ENCODE data around the gene TOGARAM2.
"Not testable (repeated sequence)": the region's sequence is repeated elsewhere in the genome, so short reads cannot be mapped to it uniquely, and the experiment has no call there.

TOGARAM2 gene

DNA sequence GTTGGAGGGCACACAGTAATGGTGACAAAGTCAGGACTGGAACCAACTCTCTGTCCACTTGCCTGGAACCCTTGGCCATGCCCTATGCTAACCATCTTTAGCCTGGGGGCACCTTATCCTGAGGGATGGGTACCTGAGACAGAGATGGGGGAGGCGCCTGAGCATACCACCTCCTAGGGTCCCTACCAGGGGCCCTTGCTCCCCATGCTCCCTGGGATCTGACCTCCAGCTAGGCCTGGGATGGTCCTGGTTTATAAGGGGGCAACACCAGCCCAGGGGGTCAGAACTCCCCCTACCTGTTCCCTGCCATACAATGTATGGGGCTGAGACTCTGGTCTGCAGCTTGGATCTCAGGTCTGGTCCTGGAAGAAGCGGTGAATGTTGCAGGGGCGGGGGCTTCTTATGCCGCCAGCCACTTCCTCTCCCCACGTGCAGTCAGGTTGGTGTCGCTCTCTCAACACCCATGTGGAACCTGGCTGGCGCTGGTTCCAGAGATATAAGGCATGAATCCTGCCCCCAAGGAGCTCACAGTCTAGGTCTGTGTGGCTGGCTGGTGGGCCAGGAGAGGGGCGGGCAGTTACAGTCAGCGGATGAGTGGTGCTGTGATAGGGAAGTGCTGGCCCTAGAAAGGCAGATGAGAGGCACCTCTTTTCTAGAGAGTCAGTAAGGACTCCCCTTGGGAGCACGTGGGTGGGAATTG is 3.8 kb upstream of the TOGARAM2 start:
- DNase-seq = no peak

DNA sequence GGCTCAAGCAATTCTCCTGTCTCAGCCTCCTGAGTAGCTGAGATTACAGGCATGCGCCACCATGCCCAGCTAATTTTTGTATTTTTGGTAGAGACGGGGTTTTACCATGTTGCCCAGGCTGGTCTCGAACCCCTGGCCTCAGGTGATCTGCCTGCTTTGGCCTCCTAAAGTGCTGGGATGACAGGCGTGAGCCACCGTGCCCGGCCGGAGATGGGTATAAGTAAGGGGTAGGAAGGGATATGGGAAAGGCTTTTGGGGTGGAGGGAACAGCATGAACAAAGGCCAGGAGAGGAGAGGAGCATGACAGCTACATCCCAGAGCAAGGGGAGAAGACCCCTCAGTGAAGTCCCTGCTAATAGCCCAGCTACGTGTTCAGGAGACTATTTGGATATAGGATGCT is 3.1 kb upstream of the TOGARAM2 start:
- not testable (repeated sequence) for DNase-seq

DNA sequence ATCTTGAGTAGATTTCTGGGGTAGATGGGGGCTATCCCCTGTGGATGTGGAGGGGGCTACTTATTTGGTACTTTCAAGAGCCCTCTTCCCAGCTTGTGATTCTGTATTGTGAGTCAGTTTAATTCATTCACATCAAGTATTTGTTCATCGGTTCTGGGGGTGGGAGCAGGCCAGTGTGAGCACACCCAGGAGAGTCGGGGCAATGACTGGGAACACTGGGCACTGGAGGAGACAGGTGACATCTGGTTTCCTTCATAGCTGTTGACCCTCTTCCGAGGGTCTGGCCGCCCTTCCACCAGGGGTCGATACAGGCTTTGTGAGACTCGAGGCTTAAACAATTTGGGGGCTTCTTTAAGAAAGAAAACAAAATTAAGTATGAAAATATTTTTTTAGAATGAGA is 2.5 kb upstream of the TOGARAM2 start:
- no peak for DNase-seq

DNA sequence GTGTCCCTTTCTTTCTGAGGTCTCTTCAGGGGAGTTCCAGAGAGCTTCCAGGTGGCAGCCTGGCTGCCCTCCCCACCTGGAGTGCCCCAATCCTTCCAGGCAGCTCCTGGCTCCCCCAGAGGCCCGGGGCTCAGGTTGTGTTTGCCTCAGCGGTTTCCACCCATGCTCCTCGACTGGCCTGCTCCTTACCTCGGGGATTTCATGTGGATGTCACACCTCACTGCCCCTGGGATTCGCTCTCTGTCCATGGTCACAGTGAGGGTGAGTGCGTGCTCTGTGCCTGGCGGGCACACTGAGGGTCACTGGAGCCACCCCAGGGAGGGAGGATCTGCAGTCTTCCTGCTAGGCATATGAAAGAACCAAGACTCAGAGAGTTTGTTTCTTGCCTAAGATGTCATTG is 2.1 kb upstream of the TOGARAM2 start:
- no peak for DNase-seq

DNA sequence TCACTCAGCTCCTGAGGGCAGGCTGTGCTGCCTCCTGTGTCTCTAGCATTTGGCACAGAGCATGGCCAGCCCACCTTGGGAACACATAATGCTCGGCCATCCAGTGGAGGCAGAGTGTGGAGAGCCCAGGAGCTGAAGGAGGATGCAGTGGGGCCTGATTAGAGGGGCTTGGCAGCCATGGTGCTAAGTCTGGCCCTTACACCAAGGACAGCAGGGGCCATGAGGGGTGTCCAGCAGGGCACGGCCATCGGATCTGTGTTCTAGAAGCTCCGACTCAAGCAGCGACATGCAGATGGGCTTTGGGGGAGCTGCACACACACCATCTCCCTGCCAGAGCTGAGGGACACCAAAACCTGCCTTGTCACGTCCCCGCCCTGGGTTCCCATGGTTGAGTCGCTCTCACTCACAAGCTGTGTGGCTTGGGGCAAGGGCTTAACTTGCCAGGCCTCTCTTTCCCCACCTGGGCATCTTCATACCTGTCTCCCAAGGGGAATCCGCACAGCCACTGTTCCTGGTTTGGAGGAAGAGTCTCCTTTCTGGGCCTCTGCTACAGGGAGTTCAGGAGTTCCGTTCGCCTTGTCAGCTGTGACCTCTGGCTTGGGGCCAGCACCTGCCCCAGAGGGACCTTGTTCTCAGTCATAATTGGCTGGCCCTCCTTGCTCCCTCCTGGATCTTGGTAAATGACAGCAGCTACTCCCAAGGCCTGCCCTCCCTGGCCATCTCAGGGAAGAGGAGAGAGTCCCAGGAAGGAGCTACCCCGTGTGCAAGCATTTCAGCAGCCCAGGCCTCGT is 1.3 kb upstream of the TOGARAM2 start:
- no peak for DNase-seq

DNA sequence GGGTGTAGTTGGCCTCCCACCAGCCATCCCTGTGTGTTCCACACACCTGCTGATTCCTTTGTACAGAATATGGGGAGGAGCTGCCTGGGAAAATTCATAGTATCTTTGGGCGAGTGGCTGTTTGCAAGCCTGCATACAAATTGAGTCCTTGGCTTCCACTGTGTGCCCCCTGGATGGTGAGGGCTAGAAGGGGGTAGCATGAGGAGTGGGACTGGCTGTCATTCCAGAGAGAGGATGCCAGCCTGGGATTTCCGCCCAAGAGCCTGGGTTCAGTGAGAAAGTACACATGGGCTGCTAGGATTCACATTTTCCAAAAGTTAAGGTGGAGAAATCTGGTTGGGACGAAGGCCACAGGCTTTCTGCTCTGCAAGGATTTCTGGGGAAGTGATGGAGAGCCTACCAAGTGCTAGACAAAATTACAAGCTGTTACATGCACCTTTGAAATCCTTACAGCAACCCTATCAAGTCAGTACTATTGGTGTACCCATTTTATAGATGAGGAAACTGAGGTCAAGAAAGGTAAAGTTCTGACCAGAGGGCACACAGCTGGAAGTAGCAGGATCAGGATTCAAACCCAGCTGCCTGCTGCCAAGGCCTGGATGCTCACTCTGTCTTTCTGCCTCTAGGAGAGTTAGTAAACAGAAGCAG is 606 bp upstream of the TOGARAM2 start:
- DNase-seq = no peak

DNA sequence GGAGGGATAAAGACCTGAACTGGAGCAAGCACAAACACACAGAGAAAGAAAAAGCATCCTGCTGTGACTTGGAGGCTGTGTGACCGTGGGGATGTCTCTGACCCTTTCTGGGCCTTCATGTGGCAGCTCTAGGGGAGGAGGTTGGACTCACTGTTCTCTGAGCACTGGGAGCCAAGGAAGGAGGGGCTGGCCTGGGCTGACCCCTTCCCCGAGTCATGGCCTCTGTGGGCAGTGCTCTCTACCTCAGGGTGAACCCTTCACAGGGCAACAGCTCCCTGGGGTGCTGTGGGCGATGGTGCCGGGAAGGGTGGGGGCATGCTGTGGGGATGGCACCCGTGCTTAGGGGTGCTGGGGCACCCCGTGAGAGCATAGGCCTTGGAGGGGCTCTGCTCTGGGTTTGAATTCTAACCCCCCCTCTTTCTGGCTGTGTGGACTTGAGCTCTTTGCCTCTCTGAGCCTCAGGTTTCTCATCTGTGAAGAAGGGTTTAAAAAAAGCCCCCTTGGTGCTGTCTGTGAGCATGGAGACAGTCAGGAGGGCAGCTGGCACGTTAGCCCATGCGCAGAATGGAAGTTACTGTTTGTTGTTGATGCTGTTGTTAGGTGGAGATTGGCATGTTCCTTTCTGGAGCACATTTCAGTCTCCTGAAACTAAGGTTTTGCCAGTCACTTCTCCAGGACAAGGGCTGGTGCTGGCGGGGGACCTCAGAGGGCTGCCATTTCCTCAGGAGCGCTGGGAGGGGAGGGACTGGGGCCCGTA is 700 bp downstream of the TOGARAM2 start:
- DNase-seq = no peak

DNA sequence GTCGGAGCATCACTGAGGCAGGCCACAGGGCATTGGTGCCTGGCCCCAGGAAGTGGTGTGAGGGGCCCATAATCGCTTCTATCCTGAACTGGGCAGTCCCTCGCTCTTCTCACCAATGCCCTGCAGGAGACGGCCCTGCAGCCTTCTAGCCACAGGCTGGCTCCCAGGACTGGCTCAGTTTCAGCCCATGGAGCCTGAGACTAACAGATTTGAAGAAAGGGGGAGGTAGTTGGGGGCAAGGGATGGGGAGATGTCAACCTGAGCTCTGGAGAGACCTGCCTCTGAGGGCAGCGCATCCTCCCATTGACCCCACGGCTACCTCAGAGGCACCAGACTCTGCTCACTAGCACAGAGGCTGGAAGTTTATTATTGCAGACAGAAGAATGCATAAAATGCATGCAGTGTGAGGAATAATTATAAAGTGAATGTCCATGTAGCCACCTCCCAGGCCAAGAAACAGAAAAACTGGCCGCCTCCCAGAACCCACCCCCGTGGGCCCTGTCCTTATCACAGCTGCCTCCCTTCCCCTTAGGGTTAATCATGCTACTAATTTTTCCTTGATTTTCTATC is 1.4 kb downstream of the TOGARAM2 start:
- DNase-seq = no peak

DNA sequence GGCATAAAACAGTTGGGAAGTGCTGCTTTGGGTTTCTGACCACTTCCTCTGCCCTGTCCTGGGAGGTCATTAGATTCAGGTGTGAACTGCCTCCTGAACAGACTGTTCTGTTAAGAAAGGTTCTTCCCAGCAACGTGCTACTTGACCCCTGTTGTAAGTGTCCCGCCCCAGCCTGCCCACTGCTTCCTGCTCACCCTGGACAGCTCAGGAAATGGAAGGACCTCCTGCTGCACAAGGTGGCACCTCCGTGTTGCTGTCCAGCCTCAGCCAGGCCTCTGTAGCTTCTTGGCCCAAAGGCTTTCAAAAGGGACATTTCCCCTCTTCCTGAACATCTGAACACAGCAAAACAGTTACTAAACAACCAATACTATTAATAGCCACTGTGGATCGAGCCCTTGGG is 5.3 kb downstream of the TOGARAM2 start:
- no peak for DNase-seq

DNA sequence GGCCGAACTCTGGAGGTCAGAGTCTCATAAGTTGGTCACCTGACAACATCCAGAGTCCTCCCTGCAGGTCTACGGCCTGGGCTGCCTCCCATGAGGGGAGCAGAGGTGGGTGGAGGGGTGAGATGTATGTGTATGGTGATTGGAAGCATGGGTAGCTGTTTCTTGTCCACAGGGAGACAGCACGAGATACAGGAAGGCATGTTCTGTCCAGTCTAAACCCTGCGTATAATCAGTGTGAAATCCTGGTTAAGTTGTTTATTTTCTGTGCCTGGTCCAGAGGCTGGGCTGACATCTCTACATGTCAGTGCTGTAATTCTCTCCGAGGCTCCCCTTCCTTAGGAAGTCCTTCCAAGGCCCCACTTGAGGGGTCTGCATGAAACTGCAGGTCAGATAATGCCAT is 8.9 kb downstream of the TOGARAM2 start:
- no peak for DNase-seq

DNA sequence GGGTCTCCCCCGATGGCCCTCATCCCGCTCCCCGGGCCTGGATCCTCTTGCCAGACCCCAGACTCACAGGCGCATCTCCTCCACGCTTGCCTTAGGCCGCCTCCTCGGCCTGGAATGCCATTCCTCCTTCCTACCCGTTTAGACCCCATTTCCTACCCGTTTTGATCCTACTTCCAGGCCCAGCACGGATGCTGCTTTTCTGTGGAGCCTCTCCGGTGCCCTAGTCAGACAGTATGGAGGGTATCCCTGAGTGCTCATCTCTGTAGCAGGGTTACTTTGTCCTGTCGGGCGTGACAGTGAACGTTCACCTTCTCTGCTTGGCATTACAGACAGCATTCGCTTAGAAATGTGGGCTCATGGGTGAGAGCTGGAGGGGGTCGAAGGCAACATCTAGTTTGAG is 9.3 kb downstream of the TOGARAM2 start:
- no peak for DNase-seq

DNA sequence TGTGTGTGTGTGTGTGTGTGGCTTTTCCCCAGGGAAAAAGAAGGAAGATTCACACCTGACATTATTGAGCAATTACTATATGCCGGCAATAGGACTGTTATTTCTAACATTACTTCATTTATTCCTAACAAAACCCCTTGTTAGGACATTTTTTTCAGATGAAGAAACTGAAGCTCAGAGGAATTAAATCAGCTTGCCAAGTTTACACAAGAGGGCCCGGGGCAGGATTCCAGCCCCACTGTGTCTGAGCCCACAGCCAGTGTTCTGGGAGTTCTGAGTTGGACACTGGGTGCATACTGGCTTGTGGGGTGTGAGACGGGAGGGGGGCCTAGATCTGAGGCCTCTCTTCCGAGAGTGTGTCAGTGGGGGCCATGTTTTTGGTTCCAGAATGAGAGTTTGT is 9.9 kb downstream of the TOGARAM2 start:
- no peak for DNase-seq

DNA sequence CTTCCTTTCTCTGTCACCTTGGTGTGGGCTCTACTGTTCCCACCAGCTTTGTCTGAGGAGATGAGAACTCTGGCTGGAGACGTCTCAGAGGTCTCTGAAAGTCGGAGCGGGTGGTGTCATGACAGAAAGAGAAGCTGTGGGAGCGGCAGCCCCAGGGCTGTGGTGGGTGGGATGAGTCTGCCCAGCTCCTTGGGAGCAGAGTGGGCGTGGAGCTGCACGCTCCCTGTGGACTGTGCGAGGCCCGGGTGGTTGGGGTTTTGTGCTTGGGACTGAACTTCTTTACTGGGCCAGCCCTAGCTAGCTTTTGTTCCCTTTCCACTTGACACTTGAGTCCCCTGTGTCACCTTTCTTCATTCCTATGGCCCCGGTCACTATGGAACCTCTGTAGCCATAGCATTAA is 10.4 kb downstream of the TOGARAM2 start:
- DNase-seq = no peak

DNA sequence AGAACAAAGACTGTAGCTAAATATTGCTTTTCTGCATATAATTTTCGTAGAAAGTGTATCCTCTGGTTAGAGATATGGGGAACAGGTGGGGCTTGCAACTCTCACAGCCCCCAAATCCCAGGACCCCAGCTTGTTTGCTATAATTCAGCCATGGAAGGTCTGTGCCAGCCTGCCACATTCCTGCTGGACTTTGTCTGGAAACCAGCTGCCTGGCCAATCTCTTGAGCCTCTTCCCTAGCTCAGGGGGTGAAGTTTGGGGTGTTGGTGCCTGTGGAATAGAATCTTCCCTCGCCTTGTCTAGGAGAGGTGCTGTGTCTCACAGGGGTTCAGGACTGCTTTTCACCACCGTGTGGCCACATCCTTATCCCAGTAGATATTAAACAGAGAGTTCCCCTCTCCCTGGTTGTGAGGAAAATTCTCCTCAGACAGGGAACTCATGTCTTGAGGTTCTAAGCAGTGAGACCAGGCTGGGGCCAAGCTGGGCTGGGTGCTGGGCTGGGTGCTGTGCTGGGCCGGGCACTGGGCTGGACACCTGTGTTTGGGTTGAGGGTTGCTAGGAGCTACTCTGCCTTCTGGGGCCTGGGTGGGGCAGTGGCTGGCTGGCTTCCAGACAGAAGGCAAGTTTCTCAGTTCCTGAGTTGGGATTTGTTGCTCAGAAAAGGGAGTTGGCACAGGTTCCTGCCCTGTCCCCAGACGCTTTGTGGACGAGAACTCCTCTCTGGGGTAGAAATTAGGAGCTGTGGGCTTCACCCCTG is 12.3 kb downstream of the TOGARAM2 start:
- DNase-seq = no peak

DNA sequence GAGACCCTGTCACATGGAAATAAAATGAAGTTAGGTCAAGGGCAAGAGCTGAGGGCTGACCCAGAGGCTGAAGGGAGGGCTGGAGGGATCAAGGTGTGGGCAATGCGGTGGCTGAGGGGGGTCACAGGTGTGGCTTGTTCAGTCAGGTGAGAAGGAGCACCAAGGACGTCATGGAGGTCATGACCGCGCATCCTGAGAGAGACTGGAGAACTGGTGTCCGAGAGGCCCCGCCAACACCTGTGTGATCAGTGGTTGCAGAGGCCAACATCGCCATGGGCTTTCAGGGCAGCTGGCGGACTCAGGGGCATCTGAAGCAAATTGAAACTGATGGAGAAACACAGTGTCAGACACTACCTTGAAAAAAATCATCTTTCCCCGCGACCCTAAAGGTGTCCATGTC is 13.0 kb downstream of the TOGARAM2 start:
- DNase-seq = no peak

DNA sequence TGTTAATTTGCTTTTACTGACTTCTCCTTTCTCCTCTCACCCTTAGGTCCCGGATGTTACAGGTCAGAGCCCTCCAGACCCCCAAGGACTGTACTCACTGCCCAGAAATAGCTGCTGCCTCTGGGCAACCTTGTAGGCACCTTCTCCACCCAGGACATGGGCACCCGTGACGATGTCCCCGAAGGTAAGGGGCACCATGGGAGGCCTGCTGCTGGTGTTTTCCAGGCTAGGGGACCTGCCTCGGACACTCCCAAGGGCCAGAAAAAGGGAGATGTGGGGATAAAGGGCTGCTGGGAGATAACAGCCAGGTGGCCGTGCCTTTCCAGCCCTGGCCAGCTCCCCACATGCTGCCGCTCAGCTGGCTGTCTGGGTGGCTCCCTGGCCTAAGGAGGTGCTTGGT is 13.6 kb downstream of the TOGARAM2 start:
- no peak for DNase-seq

DNA sequence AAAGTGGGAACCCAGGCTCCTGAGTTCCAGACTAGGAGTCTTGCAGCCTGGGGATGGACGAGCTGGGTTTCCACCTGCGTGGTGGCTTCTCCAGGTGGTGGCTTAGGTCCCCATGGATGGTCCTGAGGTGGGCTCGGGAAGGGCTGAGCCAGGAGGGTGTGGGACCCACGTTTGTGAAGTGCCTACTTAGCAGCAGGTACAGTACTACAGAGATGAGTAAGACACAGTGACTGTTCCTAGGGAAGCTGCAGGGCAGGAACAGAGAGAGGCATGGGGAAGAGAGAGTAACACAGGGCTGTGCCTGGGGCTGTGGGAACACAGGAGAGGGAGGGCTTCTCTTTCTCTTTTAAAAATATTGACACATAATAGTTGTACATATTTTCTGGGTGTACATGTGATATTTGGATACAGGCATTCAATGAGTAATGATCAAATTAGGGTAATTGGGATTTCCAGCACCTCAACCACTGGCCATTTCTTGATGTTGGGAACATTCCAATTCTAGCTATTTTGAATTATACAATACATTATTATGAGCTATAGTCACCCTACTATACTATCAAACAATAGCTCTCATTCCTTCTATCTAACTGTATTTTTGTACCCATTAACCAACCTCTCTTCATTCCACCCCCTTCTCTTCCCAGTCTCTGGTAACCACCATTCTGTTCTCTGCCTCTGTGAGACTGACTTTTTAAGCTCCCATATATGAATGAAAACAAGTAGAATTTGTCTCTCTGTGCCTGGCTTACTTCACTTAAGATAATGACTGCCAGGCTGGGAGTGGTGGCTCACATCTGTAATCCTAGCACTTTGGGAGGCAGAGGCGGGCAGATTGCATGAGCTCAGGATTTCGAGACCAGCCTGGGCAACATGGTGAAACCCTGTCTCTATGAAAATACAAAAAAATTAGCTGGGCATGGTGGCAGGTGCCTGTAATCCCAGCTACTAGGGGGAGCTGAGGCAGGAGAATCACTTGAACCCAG is 15.0 kb downstream of the TOGARAM2 start:
- DNase-seq = no peak

DNA sequence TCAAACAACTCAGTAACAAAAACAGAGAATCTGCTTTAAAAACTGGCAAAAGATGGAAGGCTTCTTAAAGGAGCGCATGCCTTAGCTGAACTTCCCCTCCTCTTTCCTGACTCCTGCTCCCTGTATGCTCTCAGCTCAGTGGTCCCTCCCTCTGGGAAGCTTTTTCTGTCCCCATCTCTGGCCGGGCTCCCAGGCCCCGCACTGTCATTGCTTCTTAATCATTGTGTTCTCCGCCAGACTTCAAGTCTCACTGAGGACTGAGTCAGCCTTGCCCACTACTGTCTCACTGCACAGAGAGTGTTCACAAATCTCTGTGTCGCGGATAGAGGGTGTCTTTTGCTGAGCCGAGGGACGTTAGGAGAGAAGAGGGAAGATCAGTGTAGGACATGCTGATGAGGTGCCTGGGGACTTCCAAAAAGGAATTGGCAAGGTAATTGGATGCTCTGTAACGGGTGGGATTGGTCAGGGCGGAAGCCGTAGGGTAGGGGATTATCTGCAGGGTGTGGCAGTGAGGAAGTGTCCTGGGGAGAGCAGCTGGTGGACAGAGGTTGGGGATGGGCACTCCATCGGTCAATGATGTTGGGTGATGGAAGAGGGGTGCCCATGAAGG is 16.2 kb downstream of the TOGARAM2 start:
- no peak for DNase-seq

DNA sequence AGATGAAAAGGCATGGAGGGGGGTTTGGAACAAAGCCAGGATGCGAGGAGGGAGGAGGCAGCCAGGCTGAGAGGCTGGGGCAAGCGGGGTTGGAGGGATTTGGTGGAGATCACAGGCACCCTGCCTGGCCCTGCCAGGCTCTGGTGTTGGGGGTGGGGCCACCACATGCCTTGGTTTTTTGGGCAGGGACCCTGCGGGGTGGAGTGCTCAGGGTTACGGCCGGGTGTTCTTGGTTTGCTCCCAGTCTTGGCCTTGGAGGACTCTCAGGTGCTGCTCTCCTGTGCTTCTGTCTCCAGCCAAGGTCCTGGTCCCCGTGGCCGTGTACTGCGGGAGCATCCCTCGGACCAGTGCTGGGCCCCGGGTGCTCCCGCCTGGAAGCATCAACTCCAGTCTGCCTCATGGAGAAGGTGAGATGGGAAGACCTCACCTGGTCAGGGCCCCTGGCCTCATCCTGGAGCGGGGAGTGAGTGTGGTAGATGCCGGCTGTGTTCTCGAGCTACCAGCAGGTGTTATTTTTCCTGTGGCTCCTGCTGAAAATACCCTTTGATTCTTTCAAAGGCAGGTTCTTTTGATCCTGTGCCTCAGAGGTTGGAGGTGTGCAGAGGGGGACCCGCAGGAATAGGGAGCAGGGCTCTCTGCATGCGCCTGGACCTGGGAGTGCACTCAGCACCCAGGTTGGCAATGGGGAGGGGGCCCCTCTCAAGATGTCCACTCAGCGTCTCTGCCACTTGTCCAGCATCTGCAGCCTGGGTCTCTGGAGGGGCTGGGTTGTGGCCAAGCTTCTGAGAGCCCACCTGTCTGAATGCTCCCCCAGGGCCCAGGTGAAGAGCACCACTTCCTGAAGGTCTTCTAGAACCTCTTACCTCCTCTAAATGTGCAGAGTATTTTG is 17.0 kb downstream of the TOGARAM2 start:
- no peak for DNase-seq
